NCI-H526 treated with DMSO at 0.1 percent for 48 hours (cell line): ENCODE measurements around the gene ENKD1.

ENCODE experiments used
- DNase-seq: peaks from one replicate; lab custom pipeline; 2025; lab: John Stamatoyannopoulos, UW

ENKD1 gene

GRCh38 chr16:67650023-67650422 lies 16.5 kb downstream of the ENKD1 start:
- no peak for DNase-seq

GRCh38 chr16:67649494-67649931 lies 17.0 kb downstream of the ENKD1 start:
- no peak for DNase-seq

- DNase-seq, result no peak
These were observed 17.7 kb downstream of the ENKD1 start for GRCh38 chr16:67648764-67649407.

GRCh38 chr16:67648088-67648763 lies 18.3 kb downstream of the ENKD1 start:
- no peak for DNase-seq

GRCh38 chr16:67647681-67648080 lies 18.9 kb downstream of the ENKD1 start:
- no peak for DNase-seq

- DNase-seq, result no peak
These were observed 19.4 kb downstream of the ENKD1 start for GRCh38 chr16:67647111-67647651.

- no peak for DNase-seq
These were observed 21.0 kb downstream of the ENKD1 start for GRCh38 chr16:67645397-67646121.

GRCh38 chr16:67644038-67644437 lies 22.5 kb downstream of the ENKD1 start:
- DNase-seq, result no peak

- DNase-seq, result no peak
These were observed 24.5 kb downstream of the ENKD1 start for GRCh38 chr16:67641779-67642708.

- no peak for DNase-seq
These were observed 28.9 kb downstream of the ENKD1 start for GRCh38 chr16:67637625-67638024.

GRCh38 chr16:67636713-67637112 lies 29.8 kb downstream of the ENKD1 start:
- DNase-seq, result no peak

- no peak for DNase-seq
These were observed 34.0 kb downstream of the ENKD1 start for GRCh38 chr16:67632415-67633172.

GRCh38 chr16:67628216-67628615 lies 38.3 kb downstream of the ENKD1 start:
- DNase-seq, result no peak

GRCh38 chr16:67613808-67614207 lies 52.7 kb downstream of the ENKD1 start:
- no peak for DNase-seq
